Lower leg skin (tissue), 3 donors: ENCODE results near the gene SPECC1L.

Source experiments
- POLR2A ChIP-seq, 2 donors: fragments of 450-650 bp; IDR thresholded peaks; one replicate each; pipeline ENCODE4 v1.6.1; 2016 to 2017; ENCODE audit warnings: antibody characterized with exemption in 2 of 2, mild to moderate bottlenecking in 1 of 2, moderate library complexity in 1 of 2
- TF ChIP-seq, protein P1 (sequence below), 3 donors: fragments of 450-650 bp; IDR thresholded peaks; one replicate each; pipeline ENCODE4 v1.5.1; 2016; ENCODE audit warnings: antibody characterized with exemption in 3 of 3, mild to moderate bottlenecking in 3 of 3, moderate library complexity in 2 of 3

DNA sequence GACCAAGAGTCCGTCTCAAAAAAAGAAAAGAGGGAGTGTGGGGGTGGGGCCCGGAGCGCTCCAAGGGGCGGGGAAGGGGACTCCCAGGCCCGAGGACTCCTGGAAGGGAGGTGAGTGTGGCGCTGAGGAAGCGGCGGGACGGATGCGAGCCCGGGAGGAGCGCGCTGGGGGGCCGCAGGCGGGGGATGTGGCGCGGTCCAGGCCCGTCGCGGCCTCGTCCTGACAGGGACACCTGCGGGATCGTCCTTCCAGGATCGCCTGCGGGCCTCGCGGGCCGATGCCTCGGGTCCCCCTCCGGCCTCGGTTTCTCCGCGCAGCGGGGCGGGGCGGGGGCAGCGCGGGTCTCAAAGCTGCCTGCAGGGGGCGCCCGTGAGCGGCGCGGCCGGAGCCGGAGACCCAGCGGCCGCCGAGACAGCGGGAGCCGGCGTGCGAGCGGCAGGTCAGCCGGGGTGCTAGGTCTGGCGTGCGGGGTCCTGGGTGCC lies 152.9 kb downstream of the SPECC1L start:
- TF ChIP-seq, protein P1, sequence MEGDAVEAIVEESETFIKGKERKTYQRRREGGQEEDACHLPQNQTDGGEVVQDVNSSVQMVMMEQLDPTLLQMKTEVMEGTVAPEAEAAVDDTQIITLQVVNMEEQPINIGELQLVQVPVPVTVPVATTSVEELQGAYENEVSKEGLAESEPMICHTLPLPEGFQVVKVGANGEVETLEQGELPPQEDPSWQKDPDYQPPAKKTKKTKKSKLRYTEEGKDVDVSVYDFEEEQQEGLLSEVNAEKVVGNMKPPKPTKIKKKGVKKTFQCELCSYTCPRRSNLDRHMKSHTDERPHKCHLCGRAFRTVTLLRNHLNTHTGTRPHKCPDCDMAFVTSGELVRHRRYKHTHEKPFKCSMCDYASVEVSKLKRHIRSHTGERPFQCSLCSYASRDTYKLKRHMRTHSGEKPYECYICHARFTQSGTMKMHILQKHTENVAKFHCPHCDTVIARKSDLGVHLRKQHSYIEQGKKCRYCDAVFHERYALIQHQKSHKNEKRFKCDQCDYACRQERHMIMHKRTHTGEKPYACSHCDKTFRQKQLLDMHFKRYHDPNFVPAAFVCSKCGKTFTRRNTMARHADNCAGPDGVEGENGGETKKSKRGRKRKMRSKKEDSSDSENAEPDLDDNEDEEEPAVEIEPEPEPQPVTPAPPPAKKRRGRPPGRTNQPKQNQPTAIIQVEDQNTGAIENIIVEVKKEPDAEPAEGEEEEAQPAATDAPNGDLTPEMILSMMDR (IDR thresholded peaks at IDR 0.05) = no peak
- no peak for TF ChIP-seq POLR2A (IDR thresholded peaks at IDR 0.05)
